ENCODE results near the gene KCTD17.

GRCh38 chr22:37053310-37054055 is 1.9 kb downstream of the KCTD17 start:
- no peak for TF ChIP-seq CTCF (IDR thresholded peaks at IDR 0.05; ENCODE audit: insufficient read depth, low read length)
- no peak for TF ChIP-seq POLR2AphosphoS5 (IDR thresholded peaks at IDR 0.05; ENCODE audit: low read depth)
- no peak for TF ChIP-seq REST (IDR thresholded peaks at IDR 0.05; ENCODE audit: insufficient replicate concordance, low read depth)

Measured in HL-60 (cell line).